GM19324 (cell line): Measurements from ENCODE around the gene ATP11A.
A peak's percentile ranks its signal among the peaks of the same experiment; 100 is the strongest.
"Not testable (repeated sequence)": the region's sequence is repeated elsewhere in the genome, so short reads cannot be mapped to it uniquely, and the experiment has no call there.

Experiments
- ATAC-seq: cut with Tn5 transposase; IDR thresholded peaks from one replicate; pipeline ENCODE4 v1.9.1; 2021; ENCODE audit warnings: mild to moderate bottlenecking, moderate library complexity; ENCODE audit not compliant: unreplicated experiment, low FRiP score

ATP11A gene

DNA sequence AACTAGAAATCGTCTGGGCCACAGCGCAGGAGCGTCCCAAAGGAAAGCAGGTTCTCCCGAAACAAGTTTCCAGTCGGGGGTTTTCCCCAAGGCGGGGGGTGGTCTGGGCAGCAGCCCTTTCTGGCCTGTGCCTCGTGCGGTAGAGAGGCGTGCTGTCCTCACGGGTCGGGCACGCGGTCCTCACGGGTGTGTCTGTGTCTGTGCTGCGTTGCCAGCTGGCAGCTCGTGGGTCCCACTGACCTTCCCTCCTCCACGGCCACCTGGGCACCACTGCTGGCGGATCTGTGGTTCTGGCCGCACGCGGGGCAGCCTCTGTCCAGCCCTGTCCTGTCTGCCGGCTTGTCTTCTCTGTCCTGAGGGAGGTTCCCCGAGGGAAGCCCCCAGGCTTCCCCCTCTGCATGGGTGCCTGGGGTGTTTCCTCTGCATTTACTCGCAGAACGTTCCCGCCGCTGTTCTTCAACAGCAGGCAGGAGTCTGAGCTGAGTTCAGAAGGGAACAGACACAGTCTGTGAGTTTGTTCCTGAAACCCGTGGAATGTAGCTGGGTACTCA is 181.0 kb downstream of the ATP11A start:
- ATAC-seq = no peak

GRCh38 chr13:112871742-112872141 is 181.9 kb downstream of the ATP11A start:
- ATAC-seq = no peak

DNA sequence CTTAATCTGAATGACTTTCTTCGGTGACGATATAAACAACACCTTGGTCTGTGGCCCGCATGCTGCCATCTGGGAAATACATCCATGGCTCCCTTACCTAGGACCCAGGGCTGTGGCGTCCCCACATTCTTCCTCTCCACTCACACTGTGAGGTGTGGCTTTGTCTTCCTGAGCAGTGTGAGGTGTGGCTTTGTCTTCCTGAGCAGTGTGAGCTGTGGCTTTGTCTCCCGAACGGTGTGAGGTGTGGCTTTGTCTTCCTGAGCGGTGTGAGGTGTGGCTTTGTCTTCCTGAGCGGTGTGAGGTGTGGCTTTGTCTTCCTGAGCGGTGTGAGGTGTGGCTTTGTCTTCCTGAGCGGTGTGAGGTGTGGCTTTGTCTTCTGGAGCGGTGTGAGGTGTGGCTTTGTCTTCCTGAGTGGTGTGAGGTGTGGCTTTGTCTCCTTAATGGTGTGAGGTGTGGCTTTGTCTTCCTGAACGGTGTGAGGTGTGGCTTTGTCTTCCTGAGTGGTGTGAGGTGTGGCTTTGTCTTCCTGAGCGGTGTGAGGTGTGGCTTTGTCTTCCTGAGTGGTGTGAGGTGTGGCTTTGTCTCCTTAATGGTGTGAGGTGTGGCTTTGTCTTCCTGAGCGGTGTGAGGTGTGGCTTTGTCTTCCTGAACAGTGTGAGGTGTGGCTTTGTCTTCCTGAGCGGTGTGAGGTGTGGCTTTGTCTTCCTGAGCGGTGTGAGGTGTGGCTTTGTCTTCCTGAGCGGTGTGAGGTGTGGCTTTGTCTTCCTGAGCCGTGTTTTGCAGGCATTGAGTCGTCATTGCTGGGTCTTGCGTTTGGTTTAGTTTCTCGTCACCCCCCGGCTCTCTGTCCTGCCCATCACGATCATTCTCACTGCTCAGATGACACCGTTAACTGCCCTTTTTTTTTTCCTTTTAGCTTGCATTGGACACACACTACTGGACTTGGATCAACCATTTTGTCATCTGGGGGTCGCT is 183.1 kb downstream of the ATP11A start:
- ATAC-seq = not testable (repeated sequence)

GRCh38 chr13:112873851-112874750 is 184.3 kb downstream of the ATP11A start:
- ATAC-seq = peak; percentile 85

DNA sequence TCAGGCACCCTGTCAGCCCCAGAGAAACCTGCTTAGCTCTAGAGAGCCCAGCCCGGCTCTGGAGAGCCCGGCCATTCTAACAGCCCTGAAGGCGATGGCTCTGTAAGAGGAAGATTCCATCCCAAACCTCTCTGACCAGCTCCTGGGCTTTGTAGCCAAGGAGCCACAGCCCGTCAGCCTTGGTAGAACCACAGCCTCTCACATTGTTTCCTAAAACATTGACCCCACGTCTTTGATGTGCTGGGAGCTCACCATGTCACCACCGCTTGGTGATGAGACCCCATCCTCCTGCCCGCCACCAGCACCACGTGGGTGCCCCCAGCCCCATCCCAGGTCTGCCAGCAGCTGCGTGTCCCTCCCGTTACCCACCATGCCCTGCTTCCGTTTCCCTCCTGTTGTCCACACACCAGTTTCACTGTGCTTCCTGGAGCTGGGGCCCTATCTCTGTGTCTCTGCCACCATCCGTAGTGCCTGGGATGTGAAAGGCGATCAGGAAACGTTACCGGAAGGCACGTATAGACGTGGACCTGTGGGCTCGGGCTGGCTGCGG is 185.0 kb downstream of the ATP11A start:
- no peak for ATAC-seq

GRCh38 chr13:112875627-112876026 is 185.8 kb downstream of the ATP11A start:
- ATAC-seq = no peak

DNA sequence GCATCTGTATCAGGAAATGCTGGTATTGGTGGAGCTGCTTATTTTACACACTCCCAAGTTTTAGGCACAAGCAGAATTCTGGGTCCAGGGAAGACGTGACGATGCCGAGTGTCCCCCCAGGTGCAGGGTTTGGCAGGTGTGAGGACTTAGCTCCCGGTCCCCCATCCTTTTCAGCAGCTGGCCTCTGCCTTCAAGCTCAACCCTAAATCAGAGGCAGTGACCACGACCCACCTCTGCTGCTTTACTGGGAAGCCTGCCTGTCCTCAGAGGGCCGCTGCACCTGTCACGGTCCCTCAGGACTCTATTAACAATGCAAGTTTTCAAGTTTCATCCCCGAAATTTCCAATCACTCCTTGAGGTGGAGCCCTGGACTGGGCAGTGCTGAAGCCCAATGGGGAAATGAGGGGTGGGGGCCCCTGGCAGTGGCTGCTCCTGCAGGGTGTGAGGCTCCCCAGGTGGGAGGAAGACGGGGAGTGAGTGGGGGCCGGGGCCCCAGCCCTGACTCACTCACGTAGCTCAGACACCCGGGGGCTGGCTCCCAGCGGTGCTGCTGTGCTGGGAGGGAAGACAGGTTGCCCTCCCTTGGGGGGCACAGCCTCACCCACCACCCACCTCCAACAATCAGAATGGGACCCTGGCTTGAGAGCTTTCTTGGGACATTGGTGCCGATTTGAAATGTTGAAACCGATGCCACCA is 186.6 kb downstream of the ATP11A start:
- no peak for ATAC-seq

DNA sequence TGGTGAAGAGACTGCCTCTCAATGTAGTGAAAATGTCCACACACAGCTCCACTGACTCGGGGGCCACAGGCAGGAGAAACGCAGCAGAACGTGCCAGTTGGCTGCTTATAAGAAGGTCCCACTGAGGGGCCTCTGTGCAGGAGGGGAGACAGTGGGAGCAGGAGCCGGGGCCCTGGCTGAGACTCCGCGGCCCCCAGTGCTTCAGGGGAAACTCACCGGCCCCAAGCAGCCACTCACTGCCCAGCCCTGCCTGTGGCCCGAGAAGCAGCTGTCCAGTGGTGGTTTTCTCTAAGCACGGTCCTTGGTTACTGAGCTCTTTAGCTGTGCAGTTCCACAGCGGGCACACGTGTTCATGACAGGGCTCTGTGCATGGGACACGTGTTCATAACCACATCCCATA is 187.2 kb downstream of the ATP11A start:
- ATAC-seq = no peak

GRCh38 chr13:112877539-112877938 is 187.7 kb downstream of the ATP11A start:
- ATAC-seq = no peak

- no peak for ATAC-seq
Measured at GRCh38 chr13:112877976-112878955, 188.4 kb downstream of the ATP11A start.

- no peak for ATAC-seq
Measured at GRCh38 chr13:112879283-112879833, 189.5 kb downstream of the ATP11A start.

GRCh38 chr13:112880221-112880641 is 190.4 kb downstream of the ATP11A start:
- no peak for ATAC-seq

- no peak for ATAC-seq
Measured at GRCh38 chr13:112880976-112881540, 191.2 kb downstream of the ATP11A start.

- ATAC-seq = no peak
Measured at GRCh38 chr13:112881656-112882554, 192.1 kb downstream of the ATP11A start.

DNA sequence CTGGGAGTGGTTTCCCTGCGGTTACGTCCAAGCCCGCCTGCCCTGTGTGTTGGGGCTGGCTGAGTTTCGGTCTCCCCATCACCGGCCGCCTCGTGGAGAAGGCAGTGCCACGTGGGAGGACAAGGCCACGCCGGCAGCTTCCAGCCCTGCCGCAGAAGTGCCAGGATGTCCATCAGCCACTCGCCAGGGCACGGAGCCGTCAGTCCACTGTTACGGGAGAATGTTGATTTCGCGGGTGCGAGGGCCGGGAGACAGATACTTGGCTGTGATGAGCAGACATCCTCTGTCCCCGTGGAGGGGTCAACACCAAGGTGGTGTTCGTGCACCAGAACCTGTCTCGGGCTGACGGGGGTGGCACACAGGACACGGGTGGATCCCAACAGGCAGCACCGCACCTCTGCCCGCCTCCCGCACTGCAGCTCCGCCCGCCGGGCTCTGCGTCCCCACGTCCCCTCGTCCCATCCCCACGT is 192.8 kb downstream of the ATP11A start:
- no peak for ATAC-seq

DNA sequence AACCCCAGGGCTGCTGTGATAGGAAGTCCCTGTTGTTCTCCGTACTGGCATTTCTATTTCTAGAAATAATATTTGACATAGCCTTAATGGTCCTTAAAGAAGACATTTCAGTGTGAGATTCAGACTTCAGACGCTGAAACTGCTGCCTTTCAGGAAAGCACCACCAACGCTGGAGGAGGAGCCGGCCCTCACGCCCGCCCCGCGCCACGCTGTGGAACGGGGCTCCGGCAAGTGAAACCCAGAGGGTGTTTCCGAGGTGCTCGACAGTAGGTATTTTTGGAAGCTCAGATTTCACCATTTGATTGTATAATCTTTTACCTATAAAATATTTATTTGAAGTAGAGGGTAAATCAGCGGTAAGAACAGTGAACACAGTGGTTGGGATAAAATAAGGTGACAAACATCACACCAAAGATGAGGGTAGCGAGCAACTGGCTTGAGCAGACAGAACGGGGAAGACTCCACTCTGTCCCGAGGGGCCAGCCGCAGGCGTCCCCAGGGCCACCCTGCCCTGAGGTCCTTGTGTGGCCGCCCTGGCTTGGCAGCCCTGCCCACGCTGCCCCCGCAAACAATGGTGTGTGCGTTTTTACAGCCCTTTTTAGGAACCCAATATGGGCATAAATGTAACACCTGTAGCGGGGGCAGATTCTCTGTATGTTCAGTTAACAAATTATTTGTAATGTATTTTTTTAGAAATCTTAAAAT is 193.6 kb downstream of the ATP11A start:
- no peak for ATAC-seq
